Ovary (tissue), 9 donors: ENCODE data around the gene FRMD4A. TPM values are rescaled to one million over a fixed set of nuclear protein-coding genes. Genes with fewer than 3 reads are reported as not detected.

Experiments
- DNase-seq, 5 donors: peaks; one replicate each; pipeline ENCODE4 v3.0.0-alpha.2; 2019 to 2020
- H3K27ac ChIP-seq, 2 donors: fragments of 200-600 bp; one replicate each; pipeline versions ENCODE4 v1.5.1 to v1.8.0; 2019 to 2022
- H3K27me3 ChIP-seq: fragments of 200-600 bp; one replicate; pipeline ENCODE4 v1.8.0; 2022
- H3K36me3 ChIP-seq: fragments of 200-600 bp; sonication (generic); one replicate; pipeline ENCODE4 v1.5.1; 2019
- H3K4me1 ChIP-seq: one replicate; pipeline ENCODE4 v1.8.1; 2013; ENCODE audit warnings: mild to moderate bottlenecking, moderate library complexity; ENCODE audit not compliant: insufficient read depth
- H3K4me3 ChIP-seq: fragments of 200-600 bp; sonication (generic); one replicate; pipeline ENCODE4 v1.5.1; 2017
- H3K9me3 ChIP-seq, 2 donors: fragments of 200-600 bp in 1 of 2; sonication (generic) in 1 of 2; one replicate each; pipeline versions ENCODE4 v1.5.1 to v1.8.1; 2013 to 2019; ENCODE audit warnings: mild to moderate bottlenecking in 1 of 2, moderate library complexity in 1 of 2
- EP300 ChIP-seq: sonication (generic); formaldehyde crosslinking; IDR thresholded peaks from one replicate; pipeline ENCODE4 v1.6.1; 2017; ENCODE audit warnings: antibody characterized with exemption
- POLR2A ChIP-seq: fragments of 450-650 bp; IDR thresholded peaks from one replicate; pipeline ENCODE4 v1.6.1; 2017; ENCODE audit warnings: antibody characterized with exemption, mild to moderate bottlenecking, moderate library complexity
- WGBS, 3 donors: extraction: QIAGEN DNeasy Blood & Tissue Kit in 1 of 3; methylation state at CpG; one replicate each; pipeline versions ENCODE4 v1.1.5 to v1.1.7; 2013 to 2017; 5-methylcytosine and 5-hydroxymethylcytosine counted together
- intact Hi-C, 4 donors: fragments of 100-400 bp; cut with DNase I; formaldehyde crosslinking; loops; one replicate each; pipeline versions ENCODE4 v1.11.0 to v1.15.1; 2022 to 2023
- polyA plus RNA-seq, 2 donors: library from polyadenylated mRNA; stranded (reverse); fragments of 200-250 nt in 1 of 2; fragments of 350-450 nt in 1 of 2; fragmentation: Illumina TruSeq in 1 of 2; extraction: RNeasy Lipid Tissue Mini Kit (QIAGEN cat#74804) in 1 of 2; gene quantifications; one replicate each; pipeline ENCODE4 v1.2.3, GENCODE V29; 2013 to 2014
- total RNA-seq, 7 donors: library from RNA; depleted of rRNA in 2 of 7; stranded (reverse); fragments of >200 nt in 2 of 7; fragmentation: NEBNext Ultra II Directional in 3 of 7; extraction: Animal tissue kit (Norgen Biotek cat#: 25700) in 3 of 7; gene quantifications; one replicate each; pipeline versions ENCODE4 v1.1.0 to v1.2.4, GENCODE V29; 2016 to 2023
- TF ChIP-seq, protein P1 (sequence below), 3 donors: fragments of 450-650 bp in 2 of 3; fragments of 200-600 bp in 1 of 3; IDR thresholded peaks; one replicate each; pipeline versions ENCODE4 v1.5.1 to v1.8.0; 2016 to 2022; ENCODE audit warnings: antibody characterized with exemption in 3 of 3, mild to moderate bottlenecking in 1 of 3
- donor health status: DM: no; HTN: no; CAD: no; lungs with moderate emphysema.
- donor health status: DM: no; HTN: no; CAD: no.
- donor health status: Bipolar disorder and iron deficiency.
- donor health status: DM: yes; HTN: yes; CAD: no.
- donor health status: DM: no; HTN: no; CAD: no.
- donor health status: DM: yes; HTN: yes; CAD: no.

FRMD4A gene
- total and polyA plus RNA-seq, 9 donors, result 5.5 to 24.7 (median 11.3) TPM

GRCh38 chr10:14039968-14040668 is 290.6 kb downstream of the FRMD4A start:
- WGBS, 3 donors, result 63 to 76% (median 70%) methylated on average over 4 of the region's 4 CpGs
- DNase-seq, result no peak
- intact Hi-C loops, result no loop called here
- no peaks in the 10 kb centered on the region for H3K27me3 ChIP-seq
- no peaks in the 10 kb centered on the region for H3K9me3 ChIP-seq
- H3K4me1 ChIP-seq, result peaks cover 3% of the 10 kb centered on the region
- no peak overlapping the region for H3K4me3 ChIP-seq
- H3K36me3 ChIP-seq, result no peaks in the 10 kb centered on the region
- TF ChIP-seq, protein P1, sequence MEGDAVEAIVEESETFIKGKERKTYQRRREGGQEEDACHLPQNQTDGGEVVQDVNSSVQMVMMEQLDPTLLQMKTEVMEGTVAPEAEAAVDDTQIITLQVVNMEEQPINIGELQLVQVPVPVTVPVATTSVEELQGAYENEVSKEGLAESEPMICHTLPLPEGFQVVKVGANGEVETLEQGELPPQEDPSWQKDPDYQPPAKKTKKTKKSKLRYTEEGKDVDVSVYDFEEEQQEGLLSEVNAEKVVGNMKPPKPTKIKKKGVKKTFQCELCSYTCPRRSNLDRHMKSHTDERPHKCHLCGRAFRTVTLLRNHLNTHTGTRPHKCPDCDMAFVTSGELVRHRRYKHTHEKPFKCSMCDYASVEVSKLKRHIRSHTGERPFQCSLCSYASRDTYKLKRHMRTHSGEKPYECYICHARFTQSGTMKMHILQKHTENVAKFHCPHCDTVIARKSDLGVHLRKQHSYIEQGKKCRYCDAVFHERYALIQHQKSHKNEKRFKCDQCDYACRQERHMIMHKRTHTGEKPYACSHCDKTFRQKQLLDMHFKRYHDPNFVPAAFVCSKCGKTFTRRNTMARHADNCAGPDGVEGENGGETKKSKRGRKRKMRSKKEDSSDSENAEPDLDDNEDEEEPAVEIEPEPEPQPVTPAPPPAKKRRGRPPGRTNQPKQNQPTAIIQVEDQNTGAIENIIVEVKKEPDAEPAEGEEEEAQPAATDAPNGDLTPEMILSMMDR (IDR thresholded peaks at IDR 0.05), result no peak
- no peak for TF ChIP-seq POLR2A
- TF ChIP-seq EP300, result no peak
- no peak overlapping the region for H3K27ac ChIP-seq

GRCh38 chr10:14036233-14036632 is 294.5 kb downstream of the FRMD4A start:
- H3K4me1 ChIP-seq, result peaks cover 3% of the 10 kb centered on the region
- intact Hi-C loops, result no loop called here
- no peak overlapping the region for H3K27ac ChIP-seq
- DNase-seq, result no peak
- no peaks in the 10 kb centered on the region for H3K36me3 ChIP-seq
- H3K9me3 ChIP-seq, result no peaks in the 10 kb centered on the region
- TF ChIP-seq EP300, result no peak
- TF ChIP-seq, protein P1 (IDR thresholded peaks at IDR 0.05), result no peak
- no peak for TF ChIP-seq POLR2A
- WGBS, 3 donors, result 75 to 83% (median 80%) methylated on average over 7 of the region's 7 CpGs
- no peaks in the 10 kb centered on the region for H3K27me3 ChIP-seq
- no peak overlapping the region for H3K4me3 ChIP-seq

DNA sequence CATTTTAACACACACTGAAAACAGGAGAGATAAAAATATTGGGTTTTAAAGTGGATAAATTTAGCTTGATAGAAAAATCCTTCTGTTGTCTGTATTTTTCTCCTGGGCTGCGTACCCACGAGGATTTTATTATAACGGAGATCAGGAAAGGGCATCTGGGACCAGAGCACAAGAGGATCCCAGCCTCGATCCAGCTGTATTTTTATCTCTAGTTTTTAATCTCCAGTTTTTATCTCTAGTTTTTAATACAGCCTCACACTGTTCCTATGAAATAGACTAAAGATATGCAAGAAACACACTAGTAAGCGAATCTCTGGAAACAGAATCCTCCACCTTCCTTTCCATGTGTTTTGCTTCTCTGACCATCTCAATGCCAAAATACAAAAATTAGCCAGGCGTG is 295.2 kb downstream of the FRMD4A start:
- TF ChIP-seq POLR2A (no peak), EP300 (no peak)
- TF ChIP-seq, protein P1 (IDR thresholded peaks at IDR 0.05), result no peak
- no peak overlapping the region for H3K4me3 ChIP-seq
- intact Hi-C loops, result no loop called here
- no peak for DNase-seq
- H3K4me1 ChIP-seq, result peaks cover 1% of the 10 kb centered on the region
- 71 to 87% (median 77%) methylated on average over 6 of the region's 6 CpGs for WGBS, 3 donors
- H3K36me3 ChIP-seq, result no peaks in the 10 kb centered on the region
- H3K27me3 ChIP-seq, result no peaks in the 10 kb centered on the region
- H3K9me3 ChIP-seq, result no peaks in the 10 kb centered on the region
- no peak overlapping the region for H3K27ac ChIP-seq

DNA sequence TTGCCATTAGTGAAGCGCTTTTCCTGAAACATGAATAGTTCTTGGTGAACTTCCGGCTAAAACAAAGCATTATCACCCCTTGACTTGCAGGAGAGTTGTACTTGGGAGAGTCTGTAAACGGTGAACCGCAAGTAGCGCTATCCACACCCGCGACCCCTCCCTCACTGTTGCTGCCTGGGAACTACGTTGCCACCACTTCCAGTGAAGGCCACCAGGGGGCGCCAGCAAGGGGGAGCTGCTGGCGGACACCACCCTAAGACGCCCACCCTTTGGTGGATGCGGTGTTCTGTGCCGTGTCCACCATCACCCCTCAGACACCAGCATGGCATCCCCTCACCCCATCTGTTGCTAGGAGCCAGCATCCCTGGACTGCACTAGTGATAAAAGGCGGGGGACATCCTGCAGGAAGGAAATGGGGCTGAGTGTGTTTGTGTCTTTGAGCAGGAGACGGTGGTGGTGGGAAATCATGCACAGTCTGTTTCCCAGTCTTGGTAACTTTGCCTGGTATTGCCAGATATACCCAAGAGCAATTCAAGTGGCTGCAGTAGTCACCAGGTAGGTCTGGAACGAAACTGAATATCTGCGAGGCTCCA is 298.2 kb downstream of the FRMD4A start:
- H3K4me1 ChIP-seq, result no peaks in the 10 kb centered on the region
- WGBS, 3 donors, result 40 to 66% (median 51%) methylated on average over 14 to 17 of the region's 17 CpGs
- H3K4me3 ChIP-seq, result no peak overlapping the region
- H3K27ac ChIP-seq, result no peak overlapping the region
- TF ChIP-seq EP300 (no peak), POLR2A (no peak)
- TF ChIP-seq, protein P1 (IDR thresholded peaks at IDR 0.05), result no peak
- intact Hi-C loops, result no loop called here
- H3K9me3 ChIP-seq, result no peaks in the 10 kb centered on the region
- no peaks in the 10 kb centered on the region for H3K27me3 ChIP-seq
- peak in 2 of 5 donors; percentile 23 to 41 for DNase-seq
- H3K36me3 ChIP-seq, result no peaks in the 10 kb centered on the region
